OCI-LY1 (cell line): ENCODE results near the gene FGR.

Experiments used
- H2AFZ ChIP-seq: fragments of 200-600 bp; sonication (generic), shearing (Covaris generic); 2 replicates; pipeline ENCODE4 v1.6.0; 2014; ENCODE audit warnings: antibody characterized with exemption, mild to moderate bottlenecking, low read length
- H3F3A ChIP-seq: fragments of 200-600 bp; sonication (generic), shearing (Covaris generic); 2 replicates; pipeline ENCODE4 v1.6.0; 2014; ENCODE audit warnings: mild to moderate bottlenecking, antibody characterized with exemption, low read length, moderate library complexity; ENCODE audit not compliant: insufficient read depth
- H3K27ac ChIP-seq: fragments of 200-600 bp; sonication (generic); 2 replicates; pipeline ENCODE4 v1.5.1; 2014; ENCODE audit warnings: low read length, mixed run types, mild to moderate bottlenecking, low read depth; ENCODE audit not compliant: poor library complexity, severe bottlenecking
- H3K27me3 ChIP-seq: fragments of 200-600 bp; sonication (generic); 2 replicates; pipeline ENCODE4 v1.6.0; 2014; ENCODE audit warnings: antibody characterized with exemption, mild to moderate bottlenecking, low read length, moderate library complexity; ENCODE audit not compliant: insufficient read depth
- H3K36me3 ChIP-seq: fragments of 200-600 bp; sonication (generic); 2 replicates; pipeline ENCODE4 v1.6.1; 2014; ENCODE audit warnings: mild to moderate bottlenecking, antibody characterized with exemption, low read length, moderate library complexity, mixed read lengths; ENCODE audit not compliant: insufficient read depth
- H3K4me1 ChIP-seq: fragments of 200-600 bp; sonication (generic); 2 replicates; pipeline ENCODE4 v1.5.1; 2014; ENCODE audit warnings: mild to moderate bottlenecking, low read length, moderate library complexity; ENCODE audit not compliant: insufficient read depth, severe bottlenecking
- H3K4me2 ChIP-seq: fragments of 200-600 bp; sonication (generic), shearing (Covaris generic); 2 replicates; pipeline ENCODE4 v1.6.1; 2014; ENCODE audit warnings: low read length
- H3K4me3 ChIP-seq: fragments of 200-600 bp; sonication (generic); 2 replicates; pipeline ENCODE4 v1.5.1; 2014; ENCODE audit warnings: low read length, low read depth, mild to moderate bottlenecking, mixed read lengths; ENCODE audit not compliant: poor library complexity, severe bottlenecking
- H3K79me2 ChIP-seq: fragments of 200-600 bp; shearing (Covaris generic); 2 replicates; pipeline ENCODE4 v1.6.1; 2016; ENCODE audit warnings: mixed run types, low read length, mixed read lengths; ENCODE audit not compliant: insufficient read depth
- H3K9ac ChIP-seq: fragments of 200-600 bp; sonication (generic), shearing (Covaris generic); 2 replicates; pipeline ENCODE4 v1.6.1; 2014; ENCODE audit warnings: mild to moderate bottlenecking, low read length, mixed read lengths
- H3K9me2 ChIP-seq: fragments of 200-600 bp; sonication (generic), shearing (Covaris generic); 2 replicates; pipeline ENCODE4 v1.6.1; 2014; ENCODE audit warnings: low read depth, mild to moderate bottlenecking, low read length, mixed read lengths
- H3K9me3 ChIP-seq: fragments of 200-600 bp; shearing (Covaris generic); 2 replicates; pipeline ENCODE4 v1.6.1; 2014; ENCODE audit warnings: low read length, mixed read lengths
- H4K20me1 ChIP-seq: fragments of 200-600 bp; sonication (generic), shearing (Covaris generic); 2 replicates; pipeline ENCODE4 v1.6.0; 2016; ENCODE audit warnings: mild to moderate bottlenecking, low read length; ENCODE audit not compliant: insufficient read depth
- CTCF ChIP-seq: fragments of 200-600 bp; sonication (generic), shearing (Covaris generic); IDR thresholded peaks from 2 replicates; pipeline ENCODE4 v1.5.1; 2017; ENCODE audit warnings: mild to moderate bottlenecking, antibody characterized with exemption, low read length, moderate library complexity, mixed read lengths
- EZH2 ChIP-seq: fragments of 200-600 bp; sonication (generic), shearing (Covaris generic); IDR thresholded peaks from 2 replicates; pipeline ENCODE4 v1.8.0; 2017; ENCODE audit warnings: borderline replicate concordance, mixed run types, mild to moderate bottlenecking, antibody characterized with exemption, low read length, moderate library complexity, mixed read lengths

Gene FGR

GRCh38 chr1:27618341-27619082 lies 16.5 kb downstream of the FGR start:
- Histone ChIP-seq H3K9me3 (no peaks in the 10 kb centered on the region), H3K36me3 (no peaks in the 10 kb centered on the region), H3K4me1 (peaks cover 18% of the 10 kb centered on the region), H3K79me2 (no peaks in the 10 kb centered on the region), H2AFZ (no peak overlapping the region), H3F3A (no peaks in the 10 kb centered on the region), H3K9me2 (no peaks in the 10 kb centered on the region), H3K27ac (no peak overlapping the region), H3K9ac (no peak overlapping the region), H4K20me1 (no peaks in the 10 kb centered on the region), H3K4me3 (no peak overlapping the region), H3K4me2 (no peak overlapping the region), H3K27me3 (no peaks in the 10 kb centered on the region)
- TF ChIP-seq EZH2 = no peak
- TF ChIP-seq CTCF = no peak

- Histone ChIP-seq H3F3A (no peaks in the 10 kb centered on the region), H4K20me1 (no peaks in the 10 kb centered on the region), H2AFZ (no peak overlapping the region), H3K9me3 (no peaks in the 10 kb centered on the region), H3K79me2 (no peaks in the 10 kb centered on the region), H3K4me3 (no peak overlapping the region), H3K36me3 (no peaks in the 10 kb centered on the region), H3K4me2 (no peak overlapping the region), H3K4me1 (peaks cover 14% of the 10 kb centered on the region), H3K9ac (no peak overlapping the region), H3K27ac (no peak overlapping the region), H3K9me2 (no peaks in the 10 kb centered on the region), H3K27me3 (no peaks in the 10 kb centered on the region)
- no peak for TF ChIP-seq CTCF
These were observed 17.6 kb downstream of the FGR start for GRCh38 chr1:27617420-27617819.

- no peaks in the 10 kb centered on the region for H3K9me2 ChIP-seq
These were observed 18.5 kb downstream of the FGR start for GRCh38 chr1:27616441-27616840.

More at GRCh38 chr1:27616441-27616840, 18.5 kb downstream of the FGR start:
- no peak overlapping the region for H3K9ac ChIP-seq
- TF ChIP-seq EZH2 = no peak
- TF ChIP-seq CTCF = peak; percentile 34; the same call in 1 of the 2 replicates
- no peaks in the 10 kb centered on the region for H4K20me1 ChIP-seq
- H3K79me2 ChIP-seq = no peaks in the 10 kb centered on the region
- H3K4me1 ChIP-seq = peaks cover 14% of the 10 kb centered on the region
- no peak overlapping the region for H3K4me2 ChIP-seq
- no peaks in the 10 kb centered on the region for H3F3A ChIP-seq
- no peak overlapping the region for H2AFZ ChIP-seq
- no peaks in the 10 kb centered on the region for H3K27me3 ChIP-seq
- no peak overlapping the region for H3K27ac ChIP-seq
- no peaks in the 10 kb centered on the region for H3K36me3 ChIP-seq
- H3K9me3 ChIP-seq = no peaks in the 10 kb centered on the region
- H3K4me3 ChIP-seq = no peak overlapping the region
